Right atrium auricular region (tissue), 2 donors: ENCODE data around the gene ZNF646. TPM values are rescaled to one million over a fixed set of nuclear protein-coding genes. Genes with fewer than 3 reads are reported as not detected.

Experiments used
- DNase-seq: peaks from one replicate; pipeline ENCODE4 v3.0.0-alpha.2; 2019; ENCODE audit warnings: low spot score
- H3K27ac ChIP-seq, 2 donors: fragments of 200-600 bp; sonication (generic); 1 replicate in 1 of 2; 2 replicates in 1 of 2; pipeline ENCODE4 v1.5.1; 2016 to 2019
- H3K27me3 ChIP-seq, 2 donors: fragments of 200-600 bp; sonication (generic); one replicate each; pipeline versions ENCODE4 v1.5.1 to v1.6.0; 2017 to 2019
- H3K36me3 ChIP-seq: fragments of 200-600 bp; sonication (generic); one replicate; pipeline ENCODE4 v1.5.1; 2016
- H3K4me1 ChIP-seq, 2 donors: fragments of 200-600 bp; sonication (generic); one replicate each; pipeline versions ENCODE4 v1.5.1 to v1.6.0; 2017 to 2019
- H3K4me3 ChIP-seq, 2 donors: fragments of 200-600 bp; sonication (generic); 1 replicate in 1 of 2; 2 replicates in 1 of 2; pipeline ENCODE4 v1.5.1; 2017 to 2019; ENCODE audit warnings: mild to moderate bottlenecking in 1 of 2, moderate library complexity in 1 of 2
- H3K9me3 ChIP-seq, 2 donors: fragments of 200-600 bp; sonication (generic); one replicate each; pipeline ENCODE4 v1.5.1; 2019
- CTCF ChIP-seq, 2 donors: fragments of 200-600 bp; sonication (generic); IDR thresholded peaks; one replicate each; pipeline ENCODE4 v1.5.1; 2019; ENCODE audit warnings: antibody characterized with exemption in 2 of 2
- total RNA-seq, 2 donors: library from RNA; depleted of rRNA; stranded (reverse); fragments of >200 nt; gene quantifications; one replicate each; pipeline ENCODE4 v1.1.0, GENCODE V29; 2016

The ZNF646 gene
- total RNA-seq, 2 donors from 2014 or later, result 6.2 to 10.8 TPM

GRCh38 chr16:31077024-31077423 is 2.8 kb downstream of the ZNF646 start:
- H3K27ac ChIP-seq, result no peak overlapping the region
- no peaks in the 10 kb centered on the region for H3K27me3 ChIP-seq
- TF ChIP-seq CTCF (IDR thresholded peaks at IDR 0.05), result no peak
- H3K4me1 ChIP-seq, result peaks cover 0 to 28% of the 10 kb centered on the region in 2 donors
- no peak overlapping the region for H3K4me3 ChIP-seq
- DNase-seq, result no peak
- no peaks in the 10 kb centered on the region for H3K9me3 ChIP-seq
- H3K36me3 ChIP-seq, result peaks cover 53% of the 10 kb centered on the region

GRCh38 chr16:31077592-31078396 is 3.6 kb downstream of the ZNF646 start:
- Histone ChIP-seq H3K27me3 (no peaks in the 10 kb centered on the region), H3K27ac (no peak overlapping the region), H3K4me3 (no peak overlapping the region), H3K9me3 (no peaks in the 10 kb centered on the region), H3K4me1 (peaks cover 0 to 21% of the 10 kb centered on the region in 2 donors), H3K36me3 (peaks cover 59% of the 10 kb centered on the region)
- TF ChIP-seq CTCF (IDR thresholded peaks at IDR 0.05), result no peak
- DNase-seq, result no peak

GRCh38 chr16:31078597-31079341 is 4.5 kb downstream of the ZNF646 start:
- Histone ChIP-seq H3K27me3 (no peaks in the 10 kb centered on the region), H3K4me1 (peaks cover 0 to 19% of the 10 kb centered on the region in 2 donors), H3K27ac (no peak overlapping the region), H3K36me3 (peaks cover 69% of the 10 kb centered on the region), H3K4me3 (no peak overlapping the region), H3K9me3 (no peaks in the 10 kb centered on the region)
- TF ChIP-seq CTCF (IDR thresholded peaks at IDR 0.05), result no peak
- no peak for DNase-seq

- Histone ChIP-seq H3K27me3 (no peaks in the 10 kb centered on the region), H3K4me3 (no peak overlapping the region), H3K36me3 (peaks cover 75% of the 10 kb centered on the region), H3K4me1 (peaks cover 0 to 19% of the 10 kb centered on the region in 2 donors), H3K9me3 (no peaks in the 10 kb centered on the region), H3K27ac (no peak overlapping the region)
- no peak for TF ChIP-seq CTCF (IDR thresholded peaks at IDR 0.05)
- DNase-seq, result no peak
Observed at GRCh38 chr16:31079342-31079944, 5.2 kb downstream of the ZNF646 start.

- TF ChIP-seq CTCF (IDR thresholded peaks at IDR 0.05), result no peak
- no peaks in the 10 kb centered on the region for H3K27me3 ChIP-seq
- peaks cover 0 to 13% of the 10 kb centered on the region in 2 donors for H3K4me1 ChIP-seq
- H3K36me3 ChIP-seq, result peaks cover 75% of the 10 kb centered on the region
- no peak overlapping the region for H3K4me3 ChIP-seq
- no peaks in the 10 kb centered on the region for H3K9me3 ChIP-seq
- DNase-seq, result no peak
- no peak overlapping the region for H3K27ac ChIP-seq
Observed at GRCh38 chr16:31080035-31080629, 5.9 kb downstream of the ZNF646 start.
